Keratinocyte (primary cell): ENCODE data around the gene RAMP1. TPM values are rescaled to one million over a fixed set of nuclear protein-coding genes. Genes with fewer than 3 reads are reported as not detected.

Source experiments
- DNase-seq: peaks from one replicate; pipeline ENCODE4 v3.0.0-alpha.2; 2011; ENCODE audit warnings: low read depth, missing footprints, low spot score
- FAIRE-seq: peaks from 2 replicates; lab custom pipeline; 2011; peaks lifted over from hg19 to GRCh38; lab: Jason Lieb, UNC
- H2AFZ ChIP-seq: 2 replicates; pipeline ENCODE4 v1.6.0; 2012; ENCODE audit warnings: low read length, control low read depth, inconsistent platforms; ENCODE audit not compliant: control insufficient read depth
- H3K27ac ChIP-seq: 2 replicates; pipeline ENCODE4 v1.5.1; 2011; ENCODE audit warnings: low read length; ENCODE audit not compliant: control insufficient read depth, insufficient read depth
- H3K27me3 ChIP-seq: 3 replicates; pipeline ENCODE4 v1.6.0; 2011; ENCODE audit warnings: low read length; ENCODE audit not compliant: control insufficient read depth, insufficient read depth; ENCODE audit errors: extremely low read depth
- H3K36me3 ChIP-seq, 2 experiments: 2 replicates in 1 of 2; 3 replicates in 1 of 2; pipeline ENCODE4 v1.5.1; 2011; ENCODE audit warnings: low read length in 2 of 2, mild to moderate bottlenecking in 1 of 2; ENCODE audit not compliant: control insufficient read depth in 2 of 2, insufficient read depth in 2 of 2; ENCODE audit errors: extremely low read depth in 1 of 2
- H3K4me1 ChIP-seq: 3 replicates; pipeline ENCODE4 v1.5.1; 2011; ENCODE audit warnings: low read length; ENCODE audit not compliant: control insufficient read depth, insufficient read depth; ENCODE audit errors: extremely low read depth
- H3K4me2 ChIP-seq: 3 replicates; pipeline ENCODE4 v1.6.0; 2011; ENCODE audit warnings: low read depth, low read length; ENCODE audit not compliant: control insufficient read depth, insufficient read depth; ENCODE audit errors: extremely low read depth
- H3K4me3 ChIP-seq, 3 experiments: fragments of 200-600 bp in 1 of 3; sonication (generic) in 1 of 3; 2 replicates in 2 of 3; 3 replicates in 1 of 3; pipeline ENCODE4 v1.5.1; 2011 to 2016; ENCODE audit warnings: low read length in 3 of 3, mild to moderate bottlenecking in 3 of 3, control low read depth in 2 of 3, inconsistent platforms in 1 of 3, low read depth in 1 of 3, mixed read lengths in 1 of 3, mixed run types in 1 of 3, moderate library complexity in 1 of 3; ENCODE audit not compliant: control insufficient read depth in 2 of 3, insufficient read depth in 2 of 3; ENCODE audit errors: extremely low read depth in 1 of 3
- H3K79me2 ChIP-seq: 2 replicates; pipeline ENCODE4 v1.6.0; 2012; ENCODE audit warnings: low read length; ENCODE audit not compliant: control insufficient read depth, insufficient read depth
- H3K9ac ChIP-seq: 3 replicates; pipeline ENCODE4 v1.6.0; 2011; ENCODE audit warnings: low read length; ENCODE audit not compliant: control insufficient read depth, insufficient read depth; ENCODE audit errors: extremely low read depth
- H3K9me1 ChIP-seq: 3 replicates; pipeline ENCODE4 v1.6.0; 2011; ENCODE audit warnings: low read length; ENCODE audit not compliant: control insufficient read depth, insufficient read depth; ENCODE audit errors: extremely low read depth
- H3K9me3 ChIP-seq: 2 replicates; pipeline ENCODE4 v1.5.1; 2012; ENCODE audit warnings: low read depth, low read length; ENCODE audit not compliant: control insufficient read depth
- H4K20me1 ChIP-seq: 3 replicates; pipeline ENCODE4 v1.6.0; 2011; ENCODE audit warnings: low read length; ENCODE audit not compliant: control insufficient read depth, insufficient read depth; ENCODE audit errors: extremely low read depth
- CTCF ChIP-seq, 3 experiments: IDR thresholded peaks in 1 of 3; conservative IDR thresholded peaks in 1 of 3; optimal IDR thresholded peaks in 1 of 3; 2 replicates in 2 of 3; 3 replicates in 1 of 3; pipeline versions ENCODE3 to v1.5.1; 2011; ENCODE audit warnings: low read length in 3 of 3, mild to moderate bottlenecking in 3 of 3, moderate library complexity in 2 of 3, control low read depth in 1 of 3, inconsistent platforms in 1 of 3; ENCODE audit not compliant: insufficient read depth in 2 of 3; ENCODE audit errors: extremely low read depth in 1 of 3
- EZH2 ChIP-seq: IDR thresholded peaks from one replicate; pipeline ENCODE4 v1.6.1; 2012; ENCODE audit warnings: inconsistent platforms, mild to moderate bottlenecking, low read length, moderate library complexity
- dilution Hi-C: fragments of 300-500 bp; cut with MboI; formaldehyde crosslinking; loops from one replicate; pipeline ENCODE4 v1.7.0; 2020; ENCODE audit warnings: low sequenced_read_pairs; ENCODE audit not compliant: extremely low pct_ligation_motif_present
- polyA plus RNA-seq, 5 experiments: library from polyadenylated mRNA; depleted of rRNA in 3 of 5; stranded (reverse) in 3 of 5; stranded (forward) in 1 of 5; unstranded in 1 of 5; fragments of >200 nt; gene quantifications; 1 replicate in 1 of 5; 2 replicates in 3 of 5; 3 replicates in 1 of 5; pipeline versions ENCODE4 v1.2.1 to v1.2.3, GENCODE V29; 2011 to 2012; ENCODE audit warnings: missing spikeins in 2 of 5, low read depth in 1 of 5, low replicate concordance in 1 of 5

The RAMP1 gene
- polyA plus RNA-seq, 1 donor (not counting 4 experiments of a cell fraction or from before 2014, with no cell fraction given) = 0.69 TPM

GRCh38 chr2:237861875-237862527 lies 2.6 kb downstream of the RAMP1 start:
- Histone ChIP-seq H3K9ac (no peak overlapping the region), H3K4me2 (no peak overlapping the region), H3K4me1 (peaks cover 36% of the 10 kb centered on the region), H3K27ac (no peak overlapping the region), H3K9me3 (no peaks in the 10 kb centered on the region), H3K36me3 (no peaks in the 10 kb centered on the region), H3K79me2 (no peaks in the 10 kb centered on the region), H2AFZ (no peak overlapping the region), H3K27me3 (peaks cover 3% of the 10 kb centered on the region), H3K4me3 (no peak overlapping the region), H3K9me1 (peaks cover 4% of the 10 kb centered on the region), H4K20me1 (no peaks in the 10 kb centered on the region)
- no peak for TF ChIP-seq EZH2
- TF ChIP-seq CTCF (optimal IDR thresholded peaks at IDR 0.05 in 1 of 3, IDR thresholded peaks at IDR 0.05 in 1 of 3, conservative IDR thresholded peaks at IDR 0.05 in 1 of 3; ENCODE audit: extremely low read depth in 1 of 3, insufficient read depth in 2 of 3, low read length in 3 of 3) = no peak
- dilution Hi-C loops = no loop called here
- FAIRE-seq (no peak), DNase-seq (no peak)

GRCh38 chr2:237862528-237862895 lies 3.1 kb downstream of the RAMP1 start:
- H3K4me2 ChIP-seq = no peak overlapping the region
- no peak overlapping the region for H3K9ac ChIP-seq
- H3K9me1 ChIP-seq = peaks cover 4% of the 10 kb centered on the region
- DNase-seq = no peak
- H4K20me1 ChIP-seq = no peaks in the 10 kb centered on the region
- TF ChIP-seq EZH2 = no peak
- TF ChIP-seq CTCF (optimal IDR thresholded peaks at IDR 0.05 in 1 of 3, IDR thresholded peaks at IDR 0.05 in 1 of 3, conservative IDR thresholded peaks at IDR 0.05 in 1 of 3; ENCODE audit: extremely low read depth in 1 of 3, insufficient read depth in 2 of 3, low read length in 3 of 3) = no peak
- dilution Hi-C loops = no loop called here
- H2AFZ ChIP-seq = no peak overlapping the region
- no peak overlapping the region for H3K4me3 ChIP-seq
- no peaks in the 10 kb centered on the region for H3K36me3 ChIP-seq
- no peak overlapping the region for H3K27ac ChIP-seq
- peaks cover 36% of the 10 kb centered on the region for H3K4me1 ChIP-seq
- H3K9me3 ChIP-seq = no peaks in the 10 kb centered on the region
- FAIRE-seq = no peak
- peaks cover 3% of the 10 kb centered on the region for H3K27me3 ChIP-seq
- H3K79me2 ChIP-seq = no peaks in the 10 kb centered on the region
